ENCODE measurements around the gene CRYAA.
"Not testable (repeated sequence)": the region's sequence is repeated elsewhere in the genome, so short reads cannot be mapped to it uniquely, and the experiment has no call there.

- not testable (repeated sequence) for TF ChIP-seq SRF (IDR thresholded peaks at IDR 0.05; ENCODE audit: low read depth); CTCF (IDR thresholded peaks at IDR 0.05 in 2 of 3, conservative IDR thresholded peaks at IDR 0.05 in 1 of 3; ENCODE audit: borderline replicate concordance in 1 of 3, insufficient read depth in 1 of 3, low read depth in 2 of 3, low read length in 2 of 3); MAX (IDR thresholded peaks at IDR 0.05); CBX3 (IDR thresholded peaks at IDR 0.05; ENCODE audit: low read depth); JUND (IDR thresholded peaks at IDR 0.05); RAD21 (IDR thresholded peaks at IDR 0.05; ENCODE audit: low read depth); TCF7L2 (IDR thresholded peaks at IDR 0.05; ENCODE audit: borderline replicate concordance, extremely low read depth, insufficient read depth, insufficient read length); EZH2phosphoT487 (IDR thresholded peaks at IDR 0.05; ENCODE audit: borderline replicate concordance)
Measured at GRCh38 chr21:43174998-43175397, 6.2 kb downstream of the CRYAA start.
